H1 (cell line): ENCODE data around the gene CD247. TPM values are rescaled to one million over a fixed set of nuclear protein-coding genes. Genes with fewer than 3 reads are reported as not detected.

Source experiments
- CTCF ChIA-PET: fragments of 300-600 bp; sonication (Branson Sonifier 250); formaldehyde crosslinking; loops from one replicate; lab custom pipeline; 2021; ENCODE audit not compliant: partially characterized antibody; lab: Charles Lee
- POLR2A ChIA-PET: fragments of 300-600 bp; sonication (Branson Sonifier 250); formaldehyde crosslinking; loops from one replicate; lab custom pipeline; 2021; ENCODE audit warnings: inconsistent platforms; ENCODE audit not compliant: partially characterized antibody; lab: Charles Lee
- DNase-seq, 2 experiments: peaks; one replicate each; pipeline versions ENCODE4 v3.0.0 to v3.0.0-alpha.2; 2010 to 2022; ENCODE audit warnings: low spot score in 2 of 2, low read depth in 1 of 2, mixed read lengths in 1 of 2
- FAIRE-seq: peaks from 2 replicates; lab custom pipeline; 2011; peaks lifted over from hg19 to GRCh38; lab: Jason Lieb, UNC
- H2AFZ ChIP-seq: 2 replicates; pipeline ENCODE4 v1.8.1; 2012; ENCODE audit warnings: low read length, inconsistent platforms
- H2AK5ac ChIP-seq: 2 replicates; pipeline ENCODE4 v1.6.1; 2013; ENCODE audit warnings: low read depth, low read length
- H2BK120ac ChIP-seq: replicated peaks from 2 replicates; pipeline ENCODE3; 2013; ENCODE audit warnings: low read depth, low read length, inconsistent platforms
- H2BK12ac ChIP-seq: 2 replicates; pipeline ENCODE4 v1.6.1; 2013; ENCODE audit warnings: low read depth, low read length
- H2BK15ac ChIP-seq: 2 replicates; pipeline ENCODE4 v1.6.1; 2013; ENCODE audit warnings: low read length
- H2BK20ac ChIP-seq: 2 replicates; pipeline ENCODE4 v1.6.1; 2013; ENCODE audit warnings: low read length
- H2BK5ac ChIP-seq: 2 replicates; pipeline ENCODE4 v1.6.1; 2013; ENCODE audit warnings: low read depth, low read length
- H3K14ac ChIP-seq: 2 replicates; pipeline ENCODE4 v1.6.1; 2013; ENCODE audit warnings: inconsistent platforms; ENCODE audit not compliant: insufficient read length
- H3K18ac ChIP-seq: 2 replicates; pipeline ENCODE4 v1.6.1; 2013; ENCODE audit warnings: low read length; ENCODE audit errors: extremely low read depth
- H3K23ac ChIP-seq: 2 replicates; pipeline ENCODE4 v1.6.1; 2013; ENCODE audit warnings: inconsistent platforms; ENCODE audit not compliant: insufficient read length
- H3K23me2 ChIP-seq: 2 replicates; pipeline ENCODE4 v1.6.1; 2013; ENCODE audit warnings: low read depth, low read length
- H3K27ac ChIP-seq: 2 replicates; pipeline ENCODE4 v1.6.1; 2011; ENCODE audit warnings: low read depth, low read length, inconsistent platforms
- H3K27me3 ChIP-seq, 4 experiments: replicated peaks in 1 of 4; 1 replicate in 1 of 4; 2 replicates in 3 of 4; pipeline versions ENCODE4 v1.6.1 to v1.8.1; 2011 to 2013; ENCODE audit warnings: low read length in 3 of 4, mild to moderate bottlenecking in 3 of 4, inconsistent platforms in 2 of 4, mixed read lengths in 2 of 4, moderate library complexity in 1 of 4; ENCODE audit not compliant: control insufficient read depth in 3 of 4, insufficient read depth in 3 of 4; ENCODE audit errors: extremely low read depth in 1 of 4
- H3K36me3 ChIP-seq, 4 experiments: 2 replicates each; pipeline versions ENCODE4 v1.6.1 to v1.8.1; 2011 to 2013; ENCODE audit warnings: mild to moderate bottlenecking in 4 of 4, low read length in 3 of 4, moderate library complexity in 2 of 4, control low read depth in 1 of 4, inconsistent platforms in 1 of 4; ENCODE audit not compliant: insufficient read depth in 4 of 4, control insufficient read depth in 2 of 4
- H3K4ac ChIP-seq: replicated peaks from 2 replicates; pipeline ENCODE3; 2013; ENCODE audit warnings: low read length, low read depth, mixed read lengths, inconsistent platforms; ENCODE audit not compliant: insufficient read length
- H3K4me1 ChIP-seq, 4 experiments: replicated peaks in 1 of 4; 1 replicate in 1 of 4; 2 replicates in 3 of 4; pipeline versions ENCODE4 v1.6.1 to v1.8.1; 2011 to 2013; ENCODE audit warnings: low read length in 3 of 4, inconsistent platforms in 2 of 4, mixed read lengths in 1 of 4; ENCODE audit not compliant: insufficient read depth in 4 of 4, control insufficient read depth in 3 of 4
- H3K4me2 ChIP-seq, 2 experiments: 2 replicates each; pipeline versions ENCODE4 v1.6.1 to v1.8.1; 2011 to 2013; ENCODE audit warnings: low read depth in 2 of 2, low read length in 2 of 2, control low read depth in 1 of 2, inconsistent platforms in 1 of 2, mild to moderate bottlenecking in 1 of 2; ENCODE audit not compliant: insufficient read depth in 1 of 2
- H3K4me3 ChIP-seq, 4 experiments: fragments of 200-600, 300-600 bp in 1 of 4; sonication (generic), shearing (Covaris generic), sonication (Bioruptor Twin) in 1 of 4; 2 replicates each; pipeline versions ENCODE4 v1.5.1 to v1.8.1; 2011 to 2016; ENCODE audit warnings: low read length in 4 of 4, low read depth in 3 of 4, control low read depth in 2 of 4, inconsistent platforms in 2 of 4, mild to moderate bottlenecking in 2 of 4, mixed read lengths in 1 of 4, moderate library complexity in 1 of 4; ENCODE audit not compliant: insufficient read depth in 2 of 4; ENCODE audit errors: extremely low read depth in 1 of 4
- H3K56ac ChIP-seq: replicated peaks from 2 replicates; pipeline ENCODE3; 2013; ENCODE audit warnings: low read depth, mild to moderate bottlenecking, mixed read lengths, low read length, inconsistent platforms; ENCODE audit not compliant: insufficient read length
- H3K79me1 ChIP-seq: 2 replicates; pipeline ENCODE4 v1.6.1; 2013; ENCODE audit warnings: low read depth, low read length, control low read depth
- H3K79me2 ChIP-seq, 2 experiments: 2 replicates each; pipeline versions ENCODE4 v1.6.1 to v1.8.1; 2012 to 2013; ENCODE audit warnings: low read length in 2 of 2, mild to moderate bottlenecking in 2 of 2, inconsistent platforms in 1 of 2; ENCODE audit not compliant: insufficient read depth in 2 of 2, control insufficient read depth in 1 of 2
- H3K9ac ChIP-seq, 4 experiments: replicated peaks in 1 of 4; 1 replicate in 1 of 4; 2 replicates in 3 of 4; pipeline versions ENCODE4 v1.6.1 to v1.8.1; 2011 to 2013; ENCODE audit warnings: low read depth in 3 of 4, low read length in 3 of 4, control low read depth in 2 of 4, mild to moderate bottlenecking in 2 of 4, moderate library complexity in 2 of 4, inconsistent platforms in 1 of 4; ENCODE audit errors: extremely low read depth in 1 of 4
- H3K9me3 ChIP-seq, 2 experiments: 2 replicates each; pipeline versions ENCODE4 v1.6.1 to v1.8.1; 2012 to 2013; ENCODE audit warnings: mild to moderate bottlenecking in 2 of 2, moderate library complexity in 2 of 2, control low read depth in 1 of 2, inconsistent platforms in 1 of 2, low read depth in 1 of 2, low read length in 1 of 2, mixed read lengths in 1 of 2; ENCODE audit not compliant: insufficient read depth in 2 of 2
- H4K20me1 ChIP-seq, 2 experiments: replicated peaks in 1 of 2; 2 replicates each; pipeline versions ENCODE3 to v1.8.1; 2011 to 2013; ENCODE audit warnings: inconsistent platforms in 2 of 2, low read length in 2 of 2, mild to moderate bottlenecking in 1 of 2; ENCODE audit not compliant: insufficient read depth in 2 of 2, control insufficient read depth in 1 of 2
- H4K5ac ChIP-seq: 2 replicates; pipeline ENCODE4 v1.6.1; 2013; ENCODE audit warnings: low read length, low read depth, mixed read lengths, inconsistent platforms; ENCODE audit not compliant: insufficient read length
- H4K8ac ChIP-seq: 2 replicates; pipeline ENCODE4 v1.8.0; 2013; ENCODE audit warnings: mild to moderate bottlenecking, moderate library complexity, low read length, inconsistent platforms; ENCODE audit not compliant: insufficient read depth; ENCODE audit errors: extremely low read depth
- H4K91ac ChIP-seq: replicated peaks from 2 replicates; pipeline ENCODE3; 2013; ENCODE audit warnings: low read length, mixed read lengths, inconsistent platforms; ENCODE audit not compliant: insufficient read length
- CEBPB ChIP-seq: IDR thresholded peaks from 2 replicates; pipeline ENCODE4 v1.6.1; 2012; ENCODE audit warnings: low read depth, low read length
- CHD1 ChIP-seq: IDR thresholded peaks from 2 replicates; pipeline ENCODE4 v1.6.1; 2012; ENCODE audit warnings: low read depth, low read length, improper control_type of control experiment
- PHF8 ChIP-seq: fragments of 200-600 bp; sonication (generic); conservative IDR thresholded peaks from 2 replicates; pipeline ENCODE4 v1.7.1; 2012; ENCODE audit warnings: low read depth, mild to moderate bottlenecking, inconsistent platforms, low read length, moderate library complexity
- WGBS, 2 experiments: shearing (Covaris generic) in 1 of 2; methylation state at CpG; one replicate each; pipeline versions ENCODE4 v1.1.6 to v1.1.7; 2013 to 2015; ENCODE audit warnings: low lambda C conversion rate in 2 of 2, mixed read lengths in 2 of 2, inconsistent platforms in 1 of 2, low coverage in 1 of 2, missing lambda C conversion rate in 1 of 2; ENCODE audit not compliant: insufficient replicate concordance in 2 of 2, insufficient coverage in 1 of 2, insufficient read length in 1 of 2; ENCODE audit errors: extremely low coverage in 1 of 2, missing lambda C conversion rate in 1 of 2; 5-methylcytosine and 5-hydroxymethylcytosine counted together
- polyA plus RNA-seq, 7 experiments: library from polyadenylated mRNA; depleted of rRNA in 3 of 7; stranded (reverse) in 5 of 7; unstranded in 2 of 7; fragments of >200 nt in 5 of 7; fragments of 200-250 nt in 2 of 7; gene quantifications; 1 replicate in 5 of 7; 2 replicates in 1 of 7; 4 replicates in 1 of 7; pipeline versions ENCODE4 v1.2.1 to v1.2.3, GENCODE V29; 2011 to 2013; ENCODE audit warnings: missing spikeins in 2 of 7, mixed read lengths in 2 of 7
- total RNA-seq: library from RNA; stranded (reverse); fragmentation: NEBNext Ultra II Directional; extraction: Animal tissue kit (Norgen Biotek cat#: 25700); gene quantifications from 2 replicates; pipeline ENCODE4 v1.2.1, GENCODE V29; 2021

Gene CD247
- total and polyA plus RNA-seq, 2 of the 8 experiments (the other 6 are each of a cell fraction or from before 2014, with no cell fraction given): 2.0 to 2.2 TPM

GRCh38 chr1:167471568-167471967 is 46.8 kb downstream of the CD247 start:
- no peak overlapping the region for H2BK5ac ChIP-seq
- no peak overlapping the region for H3K56ac ChIP-seq
- no peak overlapping the region for H3K9ac ChIP-seq
- no peak overlapping the region for H3K4me3 ChIP-seq
- H3K23me2 ChIP-seq: no peaks in the 10 kb centered on the region
- no peak overlapping the region for H2BK120ac ChIP-seq
- ChIA-PET CTCF (interaction anchor here (1.4 to 7.9 kb wide), 4 partner anchors 14 to 46 kb away, joined by 3 to 54 read pairs (median 9); no protein-coding TSS in a partner anchor), POLR2A (no interaction called here)
- H3K14ac ChIP-seq: no peak overlapping the region
- H2BK15ac ChIP-seq: no peak overlapping the region
- no peak overlapping the region for H2AFZ ChIP-seq
- H4K91ac ChIP-seq: no peak overlapping the region
- no peaks in the 10 kb centered on the region for H3K9me3 ChIP-seq
- H3K79me2 ChIP-seq: no peaks in the 10 kb centered on the region
- no peak overlapping the region for H4K8ac ChIP-seq
- H3K79me1 ChIP-seq: no peaks in the 10 kb centered on the region
- H2BK12ac ChIP-seq: no peak overlapping the region
- H3K27ac ChIP-seq: no peak overlapping the region
- H3K4ac ChIP-seq: no peak overlapping the region
- no peak for TF ChIP-seq CEBPB
- no peak for TF ChIP-seq PHF8
- no peak for TF ChIP-seq CHD1
- no peak for DNase-seq
- no peak overlapping the region for H4K5ac ChIP-seq
- H2AK5ac ChIP-seq: no peak overlapping the region
- H3K23ac ChIP-seq: no peak overlapping the region
- H3K4me2 ChIP-seq: no peak overlapping the region
- H4K20me1 ChIP-seq: no peaks in the 10 kb centered on the region
- H3K18ac ChIP-seq: no peak overlapping the region
- H3K36me3 ChIP-seq: no peaks in the 10 kb centered on the region
- FAIRE-seq: no peak
- H3K27me3 ChIP-seq: no peaks in the 10 kb centered on the region
- 95% methylated on average over 5 of the region's 5 CpGs; no CpG with 5 or more reads in 1 of the 2 experiments for WGBS, 2 experiments
- H2BK20ac ChIP-seq: no peak overlapping the region
- H3K4me1 ChIP-seq: peaks cover 1 to 11% (median 4%) of the 10 kb centered on the region in 4 experiments; a peak in 4 of 7 replicates
